ENCODE data around the gene SSTR3. TPM values are rescaled to one million over a fixed set of nuclear protein-coding genes. Genes with fewer than 3 reads are reported as not detected.

SSTR3 gene
- total RNA-seq, 1 donor from 2014 or later, result 0.75 TPM

DNA sequence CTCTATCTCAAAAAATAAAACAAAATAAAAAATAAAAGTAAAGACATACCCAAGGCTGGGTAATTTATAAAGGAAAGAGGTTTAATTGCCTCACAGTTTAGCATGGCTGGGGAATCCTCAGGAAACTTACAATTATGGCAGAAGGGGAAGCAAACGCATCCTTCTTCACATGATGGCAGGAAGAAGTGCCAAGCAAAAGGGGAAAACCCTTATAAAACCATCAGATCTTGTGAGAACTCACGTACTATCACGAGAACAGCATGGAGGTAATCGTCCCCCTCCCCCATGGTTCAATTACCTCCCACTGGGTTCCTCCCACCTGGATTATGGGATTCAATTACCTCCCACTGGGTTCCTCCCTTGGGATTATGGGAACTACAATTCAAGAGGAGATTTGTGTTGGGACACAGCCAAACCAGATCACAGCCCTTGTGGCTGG is 8.3 kb upstream of the SSTR3 start:
- Mint-ChIP-seq H3K36me3 (ENCODE audit: low read depth) (peaks cover 58% of the 10 kb centered on the region), H3K9me3 (peaks cover 16% of the 10 kb centered on the region), H3K27me3 (ENCODE audit: low read depth) (no peaks in the 10 kb centered on the region), H3K4me1 (ENCODE audit: low read depth) (peaks cover 78% of the 10 kb centered on the region), H3K27ac (peak overlapping the region; percentile 85), H3K4me3 (ENCODE audit: low read depth) (peak overlapping the region; percentile 69)
- no peak for DNase-seq (ENCODE audit: low spot score)
- intact Hi-C loops (cut with micrococcal nuclease), result no loop called here

DNA sequence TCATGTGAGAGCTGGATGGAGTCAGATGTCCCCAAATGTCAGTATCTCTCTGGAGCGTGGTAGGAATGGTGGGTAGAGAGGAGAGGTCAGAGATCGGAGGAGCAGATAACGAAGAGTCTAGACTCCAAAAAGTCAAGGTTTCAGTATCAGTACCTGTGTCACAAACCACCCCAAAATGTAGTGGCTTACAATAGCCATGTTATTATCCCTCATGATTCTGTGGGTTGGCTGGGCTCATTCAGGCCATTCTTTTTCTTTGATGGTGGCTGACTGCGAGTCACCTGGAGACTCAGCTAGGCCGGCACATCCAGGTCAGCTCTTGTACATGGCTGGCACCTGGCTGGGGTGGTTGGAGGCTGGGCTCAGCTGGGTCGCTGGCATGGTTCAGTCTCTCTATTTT is 7.3 kb upstream of the SSTR3 start:
- DNase-seq (ENCODE audit: low spot score), result no peak
- Mint-ChIP-seq H3K27me3 (ENCODE audit: low read depth) (no peaks in the 10 kb centered on the region), H3K9me3 (peaks cover 16% of the 10 kb centered on the region), H3K4me1 (ENCODE audit: low read depth) (peaks cover 70% of the 10 kb centered on the region), H3K4me3 (ENCODE audit: low read depth) (peak overlapping the region; percentile 66), H3K36me3 (ENCODE audit: low read depth) (peaks cover 48% of the 10 kb centered on the region), H3K27ac (peak overlapping the region; percentile 80)
- intact Hi-C loops (cut with micrococcal nuclease), result loop anchor here (2.0 kb wide), 1 partner anchor 21 kb away; no protein-coding TSS in a partner anchor

DNA sequence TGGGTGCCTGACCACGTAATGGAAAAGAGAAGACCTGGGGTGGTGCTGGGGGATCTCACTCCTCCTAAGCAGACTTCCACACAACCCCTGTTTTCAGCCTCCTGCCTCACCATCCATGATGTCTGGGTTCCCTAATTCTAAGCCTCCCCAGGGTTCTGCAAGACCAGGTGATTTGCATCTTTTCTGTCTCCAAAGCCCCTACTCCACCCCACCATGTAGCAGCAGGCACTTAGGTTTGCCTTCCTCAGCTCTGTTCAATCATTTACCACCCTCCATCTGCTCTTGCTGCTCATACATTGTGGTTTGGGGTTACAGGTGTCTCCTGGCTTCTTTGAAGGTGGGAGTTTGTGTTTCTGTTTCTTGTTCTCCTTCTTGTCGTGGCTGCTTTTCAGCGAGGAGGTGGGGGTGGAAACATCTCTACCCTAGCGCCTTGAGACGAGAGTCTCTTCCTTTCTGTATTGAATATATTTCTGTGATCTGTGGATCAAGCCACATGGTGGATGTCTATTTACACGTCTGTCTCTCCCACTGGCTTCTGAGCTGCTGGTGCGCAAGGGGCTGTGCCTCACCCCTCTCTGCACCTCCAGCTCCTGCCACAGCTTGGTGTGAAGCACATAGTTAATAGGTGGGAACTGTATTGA is 6.6 kb upstream of the SSTR3 start:
- DNase-seq (ENCODE audit: low spot score), result peak; percentile 70
- no peaks in the 10 kb centered on the region for H3K27me3 Mint-ChIP-seq (ENCODE audit: low read depth)
- peaks cover 65% of the 10 kb centered on the region for H3K4me1 Mint-ChIP-seq (ENCODE audit: low read depth)
- H3K36me3 Mint-ChIP-seq (ENCODE audit: low read depth), result peaks cover 42% of the 10 kb centered on the region
- intact Hi-C loops (cut with micrococcal nuclease), result loop anchor here (2.0 kb wide), 1 partner anchor 20 kb away; no protein-coding TSS in a partner anchor
- peak overlapping the region; percentile 66 for H3K4me3 Mint-ChIP-seq (ENCODE audit: low read depth)
- H3K9me3 Mint-ChIP-seq, result peaks cover 16% of the 10 kb centered on the region
- H3K27ac Mint-ChIP-seq, result peak overlapping the region; percentile 80

DNA sequence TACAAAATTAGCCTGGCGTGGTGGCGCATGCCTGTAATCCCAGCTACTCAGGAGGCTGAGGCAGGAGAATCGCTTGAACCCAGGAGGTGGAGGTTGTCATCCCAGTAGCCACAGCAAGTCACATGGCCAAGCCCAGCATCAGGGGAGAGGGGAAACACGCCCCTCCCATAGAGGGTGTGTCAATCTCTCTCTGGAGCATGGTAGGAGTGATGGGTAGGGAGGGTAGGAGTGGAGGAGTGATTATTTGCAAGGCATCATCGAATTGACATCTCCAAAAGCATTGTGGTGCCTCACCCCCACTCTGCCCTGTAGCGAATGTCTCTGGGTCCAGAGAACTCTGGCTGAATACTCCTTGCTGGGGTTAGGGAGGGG is 6.1 kb upstream of the SSTR3 start:
- H3K9me3 Mint-ChIP-seq, result peaks cover 16% of the 10 kb centered on the region
- H3K36me3 Mint-ChIP-seq (ENCODE audit: low read depth), result peaks cover 36% of the 10 kb centered on the region
- H3K4me1 Mint-ChIP-seq (ENCODE audit: low read depth), result peaks cover 60% of the 10 kb centered on the region
- intact Hi-C loops (cut with micrococcal nuclease), result loop anchor here (2.0 kb wide), 1 partner anchor 20 kb away; no protein-coding TSS in a partner anchor
- peak overlapping the region; percentile 66 for H3K4me3 Mint-ChIP-seq (ENCODE audit: low read depth)
- no peaks in the 10 kb centered on the region for H3K27me3 Mint-ChIP-seq (ENCODE audit: low read depth)
- H3K27ac Mint-ChIP-seq, result no peak overlapping the region
- DNase-seq (ENCODE audit: low spot score), result no peak

DNA sequence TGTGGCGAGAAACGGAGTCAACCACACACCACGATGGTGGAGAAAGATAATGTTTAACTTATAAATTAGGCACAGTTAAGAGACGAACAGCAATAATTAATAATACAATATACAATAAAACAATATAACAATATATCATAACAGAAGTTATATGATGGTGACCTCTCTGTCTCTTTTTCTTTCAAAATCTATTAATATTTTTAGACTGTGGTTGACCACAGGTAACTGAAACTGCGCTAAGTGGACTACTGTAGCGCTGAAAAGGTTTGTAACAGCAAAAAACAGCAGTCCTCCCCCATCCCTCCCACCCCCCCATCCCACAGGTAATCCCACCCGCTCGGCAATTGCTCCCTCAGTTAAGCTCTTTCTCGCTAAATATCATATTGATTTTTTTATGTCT is 3.6 kb upstream of the SSTR3 start:
- Mint-ChIP-seq H3K4me1 (ENCODE audit: low read depth) (peaks cover 40% of the 10 kb centered on the region), H3K27me3 (ENCODE audit: low read depth) (no peaks in the 10 kb centered on the region), H3K27ac (no peak overlapping the region), H3K4me3 (ENCODE audit: low read depth) (no peak overlapping the region), H3K9me3 (peaks cover 3% of the 10 kb centered on the region), H3K36me3 (ENCODE audit: low read depth) (peaks cover 12% of the 10 kb centered on the region)
- intact Hi-C loops (cut with micrococcal nuclease), result no loop called here
- no peak for DNase-seq (ENCODE audit: low spot score)

DNA sequence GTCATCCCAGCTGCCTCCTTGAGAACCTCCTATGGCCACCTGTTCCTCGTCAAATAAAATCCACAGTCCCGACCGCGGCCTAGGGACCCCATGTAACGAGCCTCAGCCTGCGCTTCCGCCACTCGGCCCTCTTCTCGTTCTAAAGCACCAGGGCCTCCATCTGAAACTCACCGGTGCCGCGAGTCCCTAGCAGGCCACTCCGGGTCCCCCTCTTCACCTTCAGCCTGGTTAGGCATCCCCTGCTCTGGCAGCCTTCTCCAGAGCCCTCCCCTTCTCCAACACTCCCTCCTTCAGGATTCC is 2.4 kb upstream of the SSTR3 start:
- no peak overlapping the region for H3K27ac Mint-ChIP-seq
- no peak overlapping the region for H3K4me3 Mint-ChIP-seq (ENCODE audit: low read depth)
- intact Hi-C loops (cut with micrococcal nuclease), result no loop called here
- no peaks in the 10 kb centered on the region for H3K9me3 Mint-ChIP-seq
- no peaks in the 10 kb centered on the region for H3K27me3 Mint-ChIP-seq (ENCODE audit: low read depth)
- DNase-seq (ENCODE audit: low spot score), result no peak
- peaks cover 28% of the 10 kb centered on the region for H3K4me1 Mint-ChIP-seq (ENCODE audit: low read depth)
- peaks cover 4% of the 10 kb centered on the region for H3K36me3 Mint-ChIP-seq (ENCODE audit: low read depth)

DNA sequence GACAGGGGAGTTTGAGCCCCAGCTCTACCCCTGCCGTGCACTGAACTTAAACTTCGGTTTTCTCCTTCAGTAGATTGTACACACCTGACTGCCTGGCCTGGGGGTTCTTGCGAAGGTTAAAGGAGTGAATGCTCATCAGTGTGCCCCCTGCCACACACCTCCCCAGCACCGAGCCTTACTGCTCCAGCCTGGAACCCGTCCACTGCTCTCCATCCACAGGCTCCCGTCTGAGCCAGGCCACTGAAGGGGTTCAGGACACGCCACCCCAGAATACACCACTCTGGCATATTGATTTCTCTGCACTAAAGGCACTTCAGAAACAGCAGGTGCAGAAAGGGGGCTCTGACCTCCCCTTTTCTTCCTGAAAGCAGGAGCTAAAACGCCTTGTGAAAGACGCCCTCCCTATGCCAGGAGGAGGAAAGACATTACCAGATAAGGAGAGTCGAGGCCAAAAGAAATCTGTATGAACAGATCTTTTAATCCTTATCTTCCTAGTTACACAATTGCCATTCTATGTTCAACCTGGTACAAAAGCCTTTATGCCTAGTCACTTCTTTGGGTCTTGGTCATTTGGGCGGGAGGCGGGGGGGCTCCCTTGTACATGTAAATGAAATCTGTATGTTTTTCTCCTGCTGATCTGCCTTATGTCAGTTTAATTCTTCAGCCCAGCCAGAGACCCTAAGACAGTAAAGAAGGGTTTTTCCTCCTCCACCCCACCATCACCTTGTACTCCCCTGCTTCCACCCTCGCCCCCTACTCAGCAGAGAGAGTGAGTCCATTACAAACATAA is 1.9 kb upstream of the SSTR3 start:
- intact Hi-C loops (cut with micrococcal nuclease), result no loop called here
- H3K4me3 Mint-ChIP-seq (ENCODE audit: low read depth), result no peak overlapping the region
- H3K4me1 Mint-ChIP-seq (ENCODE audit: low read depth), result peaks cover 22% of the 10 kb centered on the region
- H3K27me3 Mint-ChIP-seq (ENCODE audit: low read depth), result no peaks in the 10 kb centered on the region
- no peaks in the 10 kb centered on the region for H3K9me3 Mint-ChIP-seq
- peaks cover 3% of the 10 kb centered on the region for H3K36me3 Mint-ChIP-seq (ENCODE audit: low read depth)
- DNase-seq (ENCODE audit: low spot score), result no peak
- no peak overlapping the region for H3K27ac Mint-ChIP-seq

DNA sequence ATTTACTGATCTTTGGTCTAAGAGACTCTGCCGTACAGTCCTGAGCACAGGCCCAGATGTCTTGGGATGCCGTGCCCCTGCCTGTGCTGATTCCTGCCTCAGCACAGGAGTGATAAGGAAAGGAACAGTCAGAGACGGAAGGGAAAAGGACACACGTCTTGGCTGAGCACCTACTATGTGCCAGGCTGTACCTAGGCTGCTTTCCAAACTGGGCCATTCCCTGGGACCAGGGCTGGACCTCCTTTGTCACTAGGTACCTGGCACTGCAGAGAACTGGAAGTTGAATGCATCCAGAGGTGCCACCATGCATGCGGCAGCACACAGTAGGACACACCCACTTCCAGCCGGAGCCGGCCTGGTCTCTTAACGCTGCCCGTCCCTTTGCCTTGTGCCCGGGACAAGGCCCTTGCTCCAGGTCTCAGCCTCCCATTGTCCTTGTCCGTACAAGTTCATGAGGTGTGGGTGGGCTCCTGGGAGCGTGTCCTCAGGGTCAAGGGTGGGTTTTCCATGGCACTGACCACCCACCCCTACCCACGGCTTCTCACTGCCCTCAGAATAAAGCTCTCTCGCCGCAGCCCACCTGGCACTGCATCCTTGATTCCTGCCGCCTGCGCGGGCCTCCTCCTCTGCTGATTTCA is 1.1 kb upstream of the SSTR3 start:
- no peak for DNase-seq (ENCODE audit: low spot score)
- intact Hi-C loops (cut with micrococcal nuclease), result no loop called here
- Mint-ChIP-seq H3K36me3 (ENCODE audit: low read depth) (peaks cover 3% of the 10 kb centered on the region), H3K27me3 (ENCODE audit: low read depth) (no peaks in the 10 kb centered on the region), H3K9me3 (no peaks in the 10 kb centered on the region), H3K4me3 (ENCODE audit: low read depth) (no peak overlapping the region), H3K4me1 (ENCODE audit: low read depth) (peaks cover 15% of the 10 kb centered on the region), H3K27ac (no peak overlapping the region)

DNA sequence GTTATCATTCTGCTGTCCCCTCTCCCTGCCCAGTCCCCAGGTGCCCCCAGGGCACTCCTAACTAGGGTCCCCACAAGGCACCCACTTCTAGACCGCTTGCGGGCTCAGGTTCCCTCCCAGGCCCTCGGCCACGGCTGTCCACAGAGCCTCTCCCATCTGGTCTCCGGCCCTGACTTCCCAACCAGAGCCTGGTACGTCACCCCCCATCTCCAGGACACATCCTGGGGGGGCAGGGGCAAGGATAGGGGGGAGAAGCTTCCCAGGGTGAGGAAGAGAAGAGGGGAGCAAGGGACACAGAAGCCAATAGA is 457 bp downstream of the SSTR3 start:
- intact Hi-C loops (cut with micrococcal nuclease), result no loop called here
- Mint-ChIP-seq H3K27me3 (ENCODE audit: low read depth) (no peaks in the 10 kb centered on the region), H3K9me3 (no peaks in the 10 kb centered on the region), H3K4me1 (ENCODE audit: low read depth) (peaks cover 10% of the 10 kb centered on the region), H3K4me3 (ENCODE audit: low read depth) (no peak overlapping the region), H3K27ac (no peak overlapping the region), H3K36me3 (ENCODE audit: low read depth) (no peaks in the 10 kb centered on the region)
- DNase-seq (ENCODE audit: low spot score), result no peak

DNA sequence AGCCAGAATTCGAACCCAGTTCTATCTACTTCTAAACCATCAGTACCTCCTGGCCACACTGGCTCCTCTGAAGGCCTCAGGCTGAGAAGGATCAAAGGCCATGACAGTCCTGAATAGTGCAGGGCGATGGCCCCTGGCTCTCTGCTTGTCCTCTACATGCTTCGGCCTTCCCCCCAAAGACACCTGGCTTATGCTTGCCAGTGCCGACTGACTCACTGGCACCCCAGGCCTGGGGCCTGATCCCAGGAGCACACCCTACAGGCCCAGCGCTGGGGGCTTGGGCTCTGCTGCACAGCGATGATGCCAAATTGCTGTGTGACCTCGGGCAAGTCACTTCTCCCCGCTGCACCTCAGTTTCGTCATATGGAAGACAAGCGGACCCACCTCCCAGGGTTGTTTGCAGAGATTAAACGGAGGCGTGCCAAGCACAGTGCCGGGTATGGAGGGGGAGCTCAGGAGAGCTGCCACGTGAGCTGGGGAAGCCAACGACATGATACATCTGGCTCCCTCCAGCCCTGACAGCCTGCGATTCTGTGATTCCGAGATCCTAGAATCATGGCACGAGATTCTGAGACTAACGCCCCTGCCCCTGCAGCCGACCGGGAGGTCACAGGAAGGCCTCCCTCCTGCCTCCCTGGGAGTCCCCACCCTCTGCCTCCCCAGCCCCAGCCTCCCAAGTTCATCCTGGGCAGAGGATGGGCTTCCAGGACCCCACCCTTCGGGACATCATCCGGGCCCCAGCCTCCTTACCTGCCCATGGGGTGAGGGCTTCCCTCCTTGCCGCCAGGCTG is 1.0 kb downstream of the SSTR3 start:
- H3K4me3 Mint-ChIP-seq (ENCODE audit: low read depth), result no peak overlapping the region

DNA sequence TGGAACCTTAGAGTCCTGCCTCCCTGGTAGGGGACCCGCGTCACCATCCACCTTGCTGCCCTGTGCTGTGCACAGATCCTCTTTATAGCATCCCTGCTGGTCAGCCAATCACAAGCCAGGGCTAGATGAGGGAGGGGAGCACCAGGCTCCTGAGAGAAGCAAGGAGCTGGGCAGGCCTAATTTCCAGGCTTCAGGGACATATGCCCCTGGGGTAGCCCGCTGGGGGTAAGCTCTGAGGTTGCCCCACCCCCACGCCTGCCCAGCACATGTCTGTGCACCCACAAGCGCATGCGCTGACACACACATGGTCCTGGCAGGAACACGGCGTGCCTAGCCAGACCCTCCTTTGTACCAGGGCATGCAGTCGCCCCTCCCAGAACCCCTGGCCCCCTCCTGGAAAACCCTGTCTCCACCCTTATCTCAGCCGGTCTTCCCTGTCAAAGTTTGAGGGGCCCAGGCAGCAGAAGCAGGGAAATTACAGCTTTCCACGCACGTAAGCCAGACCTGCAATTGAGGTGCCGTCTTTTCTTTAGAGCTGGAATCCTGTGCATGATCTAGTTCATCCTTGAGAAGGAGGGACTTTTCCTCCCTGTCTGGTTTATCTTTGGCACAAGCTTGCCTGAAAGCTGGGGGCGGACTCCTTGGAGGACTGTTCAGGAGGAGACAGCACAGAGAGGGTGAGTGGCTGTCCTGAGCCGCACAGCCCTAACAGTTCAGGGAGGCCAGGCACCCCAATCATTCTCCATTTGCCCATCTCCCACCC is 2.1 kb downstream of the SSTR3 start:
- Mint-ChIP-seq H3K27me3 (ENCODE audit: low read depth) (no peaks in the 10 kb centered on the region), H3K4me1 (ENCODE audit: low read depth) (peaks cover 3% of the 10 kb centered on the region), H3K9me3 (no peaks in the 10 kb centered on the region), H3K36me3 (ENCODE audit: low read depth) (no peaks in the 10 kb centered on the region), H3K27ac (no peak overlapping the region), H3K4me3 (ENCODE audit: low read depth) (no peak overlapping the region)
- no peak for DNase-seq (ENCODE audit: low spot score)
- intact Hi-C loops (cut with micrococcal nuclease), result no loop called here

More for the DNA sequence above, 1.0 kb downstream of the SSTR3 start:
- intact Hi-C loops (cut with micrococcal nuclease), result no loop called here
- H3K27me3 Mint-ChIP-seq (ENCODE audit: low read depth), result no peaks in the 10 kb centered on the region
- DNase-seq (ENCODE audit: low spot score), result no peak
- no peaks in the 10 kb centered on the region for H3K9me3 Mint-ChIP-seq
- H3K36me3 Mint-ChIP-seq (ENCODE audit: low read depth), result no peaks in the 10 kb centered on the region
- H3K4me1 Mint-ChIP-seq (ENCODE audit: low read depth), result peaks cover 9% of the 10 kb centered on the region
- no peak overlapping the region for H3K27ac Mint-ChIP-seq

DNA sequence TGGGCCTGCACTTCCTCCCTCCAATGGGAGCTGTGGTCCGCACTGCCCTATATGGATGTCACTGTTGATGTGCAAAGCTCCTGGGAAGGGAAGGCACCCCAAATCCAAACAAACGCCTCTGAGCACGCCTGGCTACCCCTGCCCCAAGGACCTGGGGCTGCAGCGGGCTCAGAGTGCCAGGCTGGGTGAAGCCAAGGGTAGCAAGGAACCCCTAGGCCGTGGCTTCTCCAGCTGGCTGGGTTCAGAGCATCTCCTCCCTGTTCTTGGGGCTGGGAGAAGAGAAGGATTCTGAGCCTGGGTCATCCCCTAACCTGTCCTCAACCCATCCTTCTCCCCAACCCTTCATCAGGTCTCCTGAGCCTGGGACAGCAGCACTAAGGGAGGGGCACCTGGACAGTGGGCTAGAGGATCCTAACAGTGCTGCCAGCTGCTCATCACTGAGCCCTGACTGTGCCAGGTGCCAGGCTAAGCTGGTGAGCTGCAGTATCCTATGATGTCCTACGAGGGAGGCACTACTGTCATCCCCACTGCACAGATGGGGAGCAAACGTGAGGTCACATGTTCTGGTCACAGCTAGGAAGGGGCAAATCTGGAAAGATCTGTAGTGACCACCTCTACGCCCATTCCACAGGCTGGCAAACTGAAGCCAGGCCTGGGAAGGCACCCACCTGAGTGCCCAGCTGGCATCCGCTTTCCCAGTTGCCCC is 3.0 kb downstream of the SSTR3 start:
- peaks cover 3% of the 10 kb centered on the region for H3K4me1 Mint-ChIP-seq (ENCODE audit: low read depth)
- no peaks in the 10 kb centered on the region for H3K27me3 Mint-ChIP-seq (ENCODE audit: low read depth)
- no peaks in the 10 kb centered on the region for H3K9me3 Mint-ChIP-seq
- DNase-seq (ENCODE audit: low spot score), result no peak
- no peaks in the 10 kb centered on the region for H3K36me3 Mint-ChIP-seq (ENCODE audit: low read depth)
- intact Hi-C loops (cut with micrococcal nuclease), result no loop called here
- no peak overlapping the region for H3K4me3 Mint-ChIP-seq (ENCODE audit: low read depth)
- H3K27ac Mint-ChIP-seq, result no peak overlapping the region

Data from activated T-helper 2 cell treated with anti-CD3 and anti-CD28 coated beads, Interferon-gamma antibody, Interleukin-2, Interleukin-4, amounts not matched to agents 10 μg/mL and 5 μg/mL and 100 μg/mL, durations not matched to agents 14 hours and 24 hours and 36 hours (primary cell).